GM23248 (cell line): ENCODE results near the gene CUX1. TPM values are rescaled to one million over a fixed set of nuclear protein-coding genes. Genes with fewer than 3 reads are reported as not detected.
"Not testable (repeated sequence)": the region's sequence is repeated elsewhere in the genome, so short reads cannot be mapped to it uniquely, and the experiment has no call there.

Source experiments
- DNase-seq: peaks from one replicate; pipeline ENCODE4 v3.0.0-alpha.2; 2015
- H2AFZ ChIP-seq: fragments of 200-600 bp; sonication (generic); 2 replicates; pipeline ENCODE4 v1.6.1; 2016; ENCODE audit warnings: antibody characterized with exemption
- H3F3A ChIP-seq: fragments of 200-600 bp; sonication (generic); 2 replicates; pipeline ENCODE4 v1.6.1; 2016; ENCODE audit warnings: mild to moderate bottlenecking, antibody characterized with exemption, mixed run types; ENCODE audit not compliant: insufficient read depth
- H3K27ac ChIP-seq: fragments of 200-600 bp; sonication (generic); 2 replicates; pipeline ENCODE4 v1.5.1; 2016; ENCODE audit warnings: mild to moderate bottlenecking
- H3K27me3 ChIP-seq: fragments of 200-600 bp; sonication (generic); replicated peaks from 2 replicates; pipeline ENCODE4 v1.6.1; 2016; ENCODE audit warnings: mild to moderate bottlenecking; ENCODE audit not compliant: insufficient read depth
- H3K36me3 ChIP-seq: fragments of 200-600 bp; sonication (generic); 2 replicates; pipeline ENCODE4 v1.6.1; 2016; ENCODE audit warnings: low read depth, mild to moderate bottlenecking
- H3K4me1 ChIP-seq: fragments of 200-600 bp; sonication (generic); 2 replicates; pipeline ENCODE4 v1.6.1; 2016; ENCODE audit warnings: mild to moderate bottlenecking; ENCODE audit not compliant: insufficient read depth
- H3K4me2 ChIP-seq: fragments of 200-600 bp; sonication (generic); one replicate; pipeline ENCODE4 v1.6.1; 2016; ENCODE audit warnings: mild to moderate bottlenecking; ENCODE audit not compliant: unreplicated experiment
- H3K4me3 ChIP-seq: fragments of 200-600 bp; sonication (generic); 2 replicates; pipeline ENCODE4 v1.5.1; 2016; ENCODE audit warnings: mild to moderate bottlenecking
- H3K79me2 ChIP-seq: fragments of 200-600 bp; sonication (generic); 2 replicates; pipeline ENCODE4 v1.6.1; 2016; ENCODE audit warnings: mild to moderate bottlenecking; ENCODE audit not compliant: insufficient read depth
- H3K9ac ChIP-seq: fragments of 200-600 bp; sonication (generic); 2 replicates; pipeline ENCODE4 v1.6.1; 2016; ENCODE audit warnings: mild to moderate bottlenecking
- H3K9me2 ChIP-seq: fragments of 200-600 bp; sonication (generic); 2 replicates; pipeline ENCODE4 v1.6.1; 2016; ENCODE audit warnings: mixed run types, mild to moderate bottlenecking, moderate library complexity; ENCODE audit not compliant: insufficient read depth
- H3K9me3 ChIP-seq: fragments of 200-600 bp; sonication (generic); one replicate; pipeline ENCODE4 v1.6.1; 2017; ENCODE audit warnings: low read depth
- H4K20me1 ChIP-seq: fragments of 200-600 bp; sonication (generic); 2 replicates; pipeline ENCODE4 v1.6.0; 2016; ENCODE audit not compliant: insufficient read depth
- EZH2 ChIP-seq: fragments of 200-600 bp; sonication (generic); IDR thresholded peaks from 2 replicates; pipeline ENCODE4 v1.6.1; 2018; ENCODE audit warnings: antibody characterized with exemption, mild to moderate bottlenecking; ENCODE audit not compliant: insufficient read depth, poor library complexity, severe bottlenecking
- EZH2phosphoT487 ChIP-seq: fragments of 200-600 bp; sonication (generic); IDR thresholded peaks from 2 replicates; pipeline ENCODE4 v1.6.1; 2018; ENCODE audit warnings: antibody characterized with exemption, moderate library complexity, mild to moderate bottlenecking, low read depth; ENCODE audit not compliant: insufficient read depth
- WGBS, 2 experiments: methylation state at CpG; one replicate each; pipeline ENCODE4 v1.1.6; 2015 to 2017; ENCODE audit warnings: low lambda C conversion rate in 2 of 2, low coverage in 1 of 2; ENCODE audit errors: missing lambda C conversion rate in 2 of 2; 5-methylcytosine and 5-hydroxymethylcytosine counted together
- in situ Hi-C: fragments of 300-500 bp; cut with MboI; formaldehyde crosslinking; loops from 2 replicates; pipeline ENCODE4 v1.15.0; 2020
- polyA plus RNA-seq: library from polyadenylated mRNA; unstranded; fragments of >200 nt; fragmentation: Nextera tagmentation; extraction: Ambion mirVana; gene quantifications from 2 replicates; pipeline ENCODE4 v1.2.1, GENCODE V29; 2016
- total RNA-seq: library from RNA; depleted of rRNA; stranded (reverse); fragments of >200 nt; shearing (Covaris generic); gene quantifications from 2 replicates; pipeline ENCODE4 v1.2.3, GENCODE V29; 2014

CUX1 gene
- total and polyA plus RNA-seq, 2 experiments from 2014 or later = 30.2 to 34.9 TPM

DNA sequence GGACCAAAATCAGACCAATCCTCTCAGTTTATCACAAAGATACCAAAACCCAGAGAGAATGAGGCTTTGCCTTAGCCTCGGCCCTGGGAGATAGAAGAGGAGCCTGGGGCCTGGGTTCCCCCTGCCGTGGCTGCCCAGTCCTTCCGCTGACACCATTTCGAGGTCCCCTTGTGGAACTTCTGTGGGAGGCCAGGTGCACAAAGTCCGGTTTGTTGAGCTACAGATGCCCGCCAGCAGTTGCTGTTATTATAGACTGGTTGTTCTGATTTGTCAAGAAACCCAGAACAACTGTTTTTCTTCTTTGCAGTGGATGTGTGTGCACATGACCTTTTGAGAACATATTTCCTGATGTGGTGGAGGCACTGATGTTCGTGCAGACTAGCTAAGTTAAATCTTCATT is 47.6 kb downstream of the CUX1 start:
- H3K4me2 ChIP-seq = no peak overlapping the region
- 90 to 94% methylated on average over 7 of the region's 7 CpGs for WGBS, 2 experiments
- peaks cover 91% of the 10 kb centered on the region for H3K79me2 ChIP-seq

GRCh38 chr7:101865455-101865854 is 48.0 kb downstream of the CUX1 start:
- Histone ChIP-seq H3K27me3 (no peaks in the 10 kb centered on the region), H3K4me1 (no peaks in the 10 kb centered on the region), H3K4me2 (no peak overlapping the region), H3K9me2 (no peaks in the 10 kb centered on the region), H3K27ac (no peak overlapping the region), H3K9ac (no peak overlapping the region), H2AFZ (no peak overlapping the region), H4K20me1 (no peaks in the 10 kb centered on the region), H3F3A (no peaks in the 10 kb centered on the region), H3K79me2 (peaks cover 88% of the 10 kb centered on the region), H3K4me3 (no peak overlapping the region), H3K36me3 (no peaks in the 10 kb centered on the region), H3K9me3 (no peaks in the 10 kb centered on the region)
- no peak for DNase-seq
- TF ChIP-seq EZH2phosphoT487 = no peak
- no peak for TF ChIP-seq EZH2
- 97 to 98% methylated on average over 13 of the region's 13 CpGs for WGBS, 2 experiments
- in situ Hi-C loops = no loop called here

More for the DNA sequence above, 47.6 kb downstream of the CUX1 start:
- Histone ChIP-seq H3K9me2 (no peaks in the 10 kb centered on the region), H3K27me3 (no peaks in the 10 kb centered on the region), H3F3A (no peaks in the 10 kb centered on the region), H2AFZ (no peak overlapping the region), H3K4me3 (no peak overlapping the region), H4K20me1 (no peaks in the 10 kb centered on the region), H3K27ac (no peak overlapping the region), H3K4me1 (peaks cover under 1% of the 10 kb centered on the region), H3K36me3 (no peaks in the 10 kb centered on the region), H3K9me3 (no peaks in the 10 kb centered on the region), H3K9ac (no peak overlapping the region)
- in situ Hi-C loops = no loop called here
- TF ChIP-seq EZH2 = no peak
- no peak for TF ChIP-seq EZH2phosphoT487
- no peak for DNase-seq

- H3K4me1 ChIP-seq = no peaks in the 10 kb centered on the region
- no peak overlapping the region for H2AFZ ChIP-seq
- H4K20me1 ChIP-seq = no peaks in the 10 kb centered on the region
- no peaks in the 10 kb centered on the region for H3K27me3 ChIP-seq
- no peak for DNase-seq
- H3F3A ChIP-seq = no peaks in the 10 kb centered on the region
- in situ Hi-C loops = no loop called here
- no peak overlapping the region for H3K9ac ChIP-seq
- TF ChIP-seq EZH2phosphoT487 = no peak
- no peak for TF ChIP-seq EZH2
- WGBS, 2 experiments = 93 to 97% methylated on average over 8 of the region's 8 CpGs
- H3K4me2 ChIP-seq = no peak overlapping the region
- no peak overlapping the region for H3K4me3 ChIP-seq
- no peaks in the 10 kb centered on the region for H3K9me3 ChIP-seq
- peaks cover 88% of the 10 kb centered on the region for H3K79me2 ChIP-seq
- no peaks in the 10 kb centered on the region for H3K36me3 ChIP-seq
- no peaks in the 10 kb centered on the region for H3K9me2 ChIP-seq
- H3K27ac ChIP-seq = no peak overlapping the region
Observed at GRCh38 chr7:101866328-101866727, 48.9 kb downstream of the CUX1 start.

DNA sequence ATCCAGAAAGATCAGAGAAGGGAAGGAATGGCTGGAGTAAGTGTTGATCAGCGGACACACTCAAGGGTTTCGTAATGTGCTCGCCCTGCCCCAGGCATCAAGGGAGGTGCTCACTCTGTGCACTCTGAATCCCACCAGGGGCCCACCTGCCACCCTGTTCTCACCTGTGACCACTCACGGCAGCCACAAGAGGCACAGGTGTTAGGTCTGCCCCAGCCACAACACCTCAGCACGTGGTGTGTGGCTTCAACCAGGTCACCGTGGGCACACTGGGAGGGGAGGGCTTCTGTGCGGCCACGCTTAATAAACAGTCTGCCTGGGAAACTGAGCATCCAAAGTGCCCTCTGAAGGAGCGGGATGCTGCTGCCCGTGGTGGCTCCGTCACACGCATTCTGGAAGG is 49.8 kb downstream of the CUX1 start:
- in situ Hi-C loops = no loop called here

GRCh38 chr7:101867681-101868080 is 50.3 kb downstream of the CUX1 start:
- H3K4me2 ChIP-seq, H3F3A ChIP-seq, in situ Hi-C loops, H4K20me1 ChIP-seq, H3K4me3 ChIP-seq, H3K27ac ChIP-seq, H3K36me3 ChIP-seq, H3K9ac ChIP-seq, H2AFZ ChIP-seq, DNase-seq, H3K9me3 ChIP-seq, H3K9me2 ChIP-seq, H3K27me3 ChIP-seq, H3K4me1 ChIP-seq: not testable (repeated sequence)
- 96 to 97% methylated on average over 6 of the region's 6 CpGs for WGBS, 2 experiments
- peaks cover 91% of the 10 kb centered on the region for H3K79me2 ChIP-seq

More for the DNA sequence above, 49.8 kb downstream of the CUX1 start:
- Histone ChIP-seq H3K4me1 (no peaks in the 10 kb centered on the region), H3K9me2 (no peaks in the 10 kb centered on the region), H3K36me3 (no peaks in the 10 kb centered on the region), H3K4me3 (no peak overlapping the region), H3K9me3 (no peaks in the 10 kb centered on the region), H3F3A (no peaks in the 10 kb centered on the region), H3K79me2 (peaks cover 91% of the 10 kb centered on the region), H3K9ac (no peak overlapping the region), H2AFZ (no peak overlapping the region), H3K27me3 (no peaks in the 10 kb centered on the region), H3K27ac (no peak overlapping the region), H3K4me2 (no peak overlapping the region), H4K20me1 (no peaks in the 10 kb centered on the region)
- whole genome bisulfite sequencing, 2 experiments = 96 to 99% methylated on average over 11 to 12 of the region's 12 CpGs
- TF ChIP-seq EZH2phosphoT487 = no peak
- no peak for TF ChIP-seq EZH2
- DNase-seq = no peak
